ENCODE data around the gene TMEM187. TPM values are rescaled to one million over a fixed set of nuclear protein-coding genes. Genes with fewer than 3 reads are reported as not detected.
"Not testable (repeated sequence)": the region's sequence is repeated elsewhere in the genome, so short reads cannot be mapped to it uniquely, and the experiment has no call there.

TMEM187 gene
- total and polyA plus RNA-seq, 2 donors from 2014 or later: 9.6 to 12.4 TPM

DNA sequence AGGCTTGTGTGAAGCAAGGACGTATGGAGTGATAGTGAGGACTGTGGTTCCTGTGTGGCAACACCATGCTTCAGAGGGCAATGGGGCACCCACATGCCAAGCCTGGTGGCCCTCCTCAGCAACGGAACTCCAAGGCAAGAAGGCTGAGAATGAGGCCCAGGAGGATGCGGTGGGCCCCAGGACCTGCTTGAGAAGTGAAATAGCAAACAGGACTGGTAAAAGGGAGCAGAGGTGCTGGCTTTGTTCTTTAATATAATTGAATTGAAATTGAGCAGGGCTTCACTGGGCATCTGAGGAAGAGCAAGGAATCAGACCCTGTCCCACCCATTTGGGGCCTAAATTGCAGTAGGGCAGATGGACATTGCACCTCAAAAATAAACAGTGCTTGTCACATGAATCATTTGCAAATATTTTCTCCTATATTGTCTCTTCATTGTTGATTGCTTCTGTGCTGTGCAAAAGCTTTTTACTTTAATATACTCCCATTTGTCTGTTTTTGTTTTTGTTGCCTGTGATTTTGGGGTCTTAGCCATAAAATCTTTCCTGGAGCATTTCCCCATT is 2.3 kb downstream of the TMEM187 start:
- Histone ChIP-seq H3K27me3 (ENCODE audit: control insufficient read depth, insufficient read depth, low read length) (no peaks in the 10 kb centered on the region), H3K4me3 (ENCODE audit: low read length in 3 of 3) (no peak overlapping the region), H3K9ac (ENCODE audit: low read length in 3 of 3) (no peak overlapping the region), H3K4me1 (ENCODE audit: control insufficient read depth in 2 of 3, insufficient read depth in 2 of 3, low read depth in 1 of 3, low read length in 3 of 3) (peaks cover 0 to 15% (median 5%) of the 10 kb centered on the region in 3 donors), H3K9me3 (ENCODE audit: control insufficient read depth in 2 of 3, insufficient read depth in 1 of 3, low read length in 3 of 3) (no peaks in the 10 kb centered on the region), H3K27ac (ENCODE audit: low read depth in 2 of 2, low read length in 2 of 2) (no peak overlapping the region), H3K36me3 (ENCODE audit: control insufficient read depth in 2 of 3, insufficient read depth in 3 of 3, low read length in 3 of 3) (no peaks in the 10 kb centered on the region)
- intact Hi-C loops (cut with DNase I): no loop called here
- FAIRE-seq (no peak), DNase-seq (no peak)
- TF ChIP-seq, protein P1, sequence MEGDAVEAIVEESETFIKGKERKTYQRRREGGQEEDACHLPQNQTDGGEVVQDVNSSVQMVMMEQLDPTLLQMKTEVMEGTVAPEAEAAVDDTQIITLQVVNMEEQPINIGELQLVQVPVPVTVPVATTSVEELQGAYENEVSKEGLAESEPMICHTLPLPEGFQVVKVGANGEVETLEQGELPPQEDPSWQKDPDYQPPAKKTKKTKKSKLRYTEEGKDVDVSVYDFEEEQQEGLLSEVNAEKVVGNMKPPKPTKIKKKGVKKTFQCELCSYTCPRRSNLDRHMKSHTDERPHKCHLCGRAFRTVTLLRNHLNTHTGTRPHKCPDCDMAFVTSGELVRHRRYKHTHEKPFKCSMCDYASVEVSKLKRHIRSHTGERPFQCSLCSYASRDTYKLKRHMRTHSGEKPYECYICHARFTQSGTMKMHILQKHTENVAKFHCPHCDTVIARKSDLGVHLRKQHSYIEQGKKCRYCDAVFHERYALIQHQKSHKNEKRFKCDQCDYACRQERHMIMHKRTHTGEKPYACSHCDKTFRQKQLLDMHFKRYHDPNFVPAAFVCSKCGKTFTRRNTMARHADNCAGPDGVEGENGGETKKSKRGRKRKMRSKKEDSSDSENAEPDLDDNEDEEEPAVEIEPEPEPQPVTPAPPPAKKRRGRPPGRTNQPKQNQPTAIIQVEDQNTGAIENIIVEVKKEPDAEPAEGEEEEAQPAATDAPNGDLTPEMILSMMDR (IDR thresholded peaks at IDR 0.05; ENCODE audit: borderline replicate concordance, extremely low read depth, insufficient read depth): no peak

DNA sequence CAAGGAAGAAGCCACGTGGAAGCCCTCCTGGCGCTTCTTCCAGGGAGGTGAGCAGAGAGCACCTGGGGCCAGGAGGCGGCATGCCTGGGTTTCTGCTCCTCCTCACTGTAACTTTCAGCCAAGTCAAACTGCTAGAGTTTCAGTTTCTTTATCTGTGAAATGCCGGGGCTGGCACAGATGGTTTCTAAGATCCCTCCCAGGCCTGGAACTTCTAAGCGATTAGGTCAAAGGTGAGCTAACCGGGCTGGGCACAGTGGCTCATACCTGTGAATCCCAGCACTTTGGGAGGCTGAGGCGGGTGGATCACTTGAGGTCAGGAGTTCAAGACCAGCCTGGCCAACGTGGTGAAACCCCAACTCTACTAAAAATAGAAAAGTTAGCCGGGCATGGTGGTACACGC is 7.8 kb downstream of the TMEM187 start:
- not testable (repeated sequence) for H3K27me3 ChIP-seq (ENCODE audit: control insufficient read depth, insufficient read depth, low read length)

GRCh38 chrX:153981231-153981630 is 8.7 kb downstream of the TMEM187 start:
- H3K9me3 ChIP-seq (ENCODE audit: control insufficient read depth in 2 of 3, insufficient read depth in 1 of 3, low read length in 3 of 3): no peaks in the 10 kb centered on the region
- FAIRE-seq: no peak
- intact Hi-C loops (cut with DNase I): no loop called here
- no peaks in the 10 kb centered on the region for H3K27me3 ChIP-seq (ENCODE audit: control insufficient read depth, insufficient read depth, low read length)
- H3K27ac ChIP-seq (ENCODE audit: low read depth in 2 of 2, low read length in 2 of 2): peak overlapping the region in 1 of 2 donors; percentile 41
- no peak overlapping the region for H3K4me3 ChIP-seq (ENCODE audit: low read length in 3 of 3)
- TF ChIP-seq, protein P1 (IDR thresholded peaks at IDR 0.05; ENCODE audit: borderline replicate concordance, extremely low read depth, insufficient read depth): no peak
- H3K9ac ChIP-seq (ENCODE audit: low read length in 3 of 3): no peak overlapping the region
- no peak for DNase-seq
- peaks cover 0 to 3% (median 0%) of the 10 kb centered on the region in 3 donors for H3K4me1 ChIP-seq (ENCODE audit: control insufficient read depth in 2 of 3, insufficient read depth in 2 of 3, low read depth in 1 of 3, low read length in 3 of 3)
- no peaks in the 10 kb centered on the region for H3K36me3 ChIP-seq (ENCODE audit: control insufficient read depth in 2 of 3, insufficient read depth in 3 of 3, low read length in 3 of 3)

More for the DNA sequence above, 7.8 kb downstream of the TMEM187 start:
- H3K4me3 ChIP-seq (ENCODE audit: low read length in 3 of 3); intact Hi-C loops (cut with DNase I); H3K4me1 ChIP-seq (ENCODE audit: control insufficient read depth in 2 of 3, insufficient read depth in 2 of 3, low read depth in 1 of 3, low read length in 3 of 3); H3K9me3 ChIP-seq (ENCODE audit: control insufficient read depth in 2 of 3, insufficient read depth in 1 of 3, low read length in 3 of 3); H3K27ac ChIP-seq (ENCODE audit: low read depth in 2 of 2, low read length in 2 of 2); H3K36me3 ChIP-seq (ENCODE audit: control insufficient read depth in 2 of 3, insufficient read depth in 3 of 3, low read length in 3 of 3); FAIRE-seq; DNase-seq; H3K9ac ChIP-seq (ENCODE audit: low read length in 3 of 3): not testable (repeated sequence)

GRCh38 chrX:153981771-153982533 is 9.4 kb downstream of the TMEM187 start:
- no peak overlapping the region for H3K4me3 ChIP-seq (ENCODE audit: low read length in 3 of 3)
- TF ChIP-seq, protein P1 (IDR thresholded peaks at IDR 0.05; ENCODE audit: borderline replicate concordance, extremely low read depth, insufficient read depth): no peak
- intact Hi-C loops (cut with DNase I): no loop called here
- no peaks in the 10 kb centered on the region for H3K9me3 ChIP-seq (ENCODE audit: control insufficient read depth in 2 of 3, insufficient read depth in 1 of 3, low read length in 3 of 3)
- H3K27me3 ChIP-seq (ENCODE audit: control insufficient read depth, insufficient read depth, low read length): no peaks in the 10 kb centered on the region
- peaks cover 0 to 3% (median 0%) of the 10 kb centered on the region in 3 donors for H3K4me1 ChIP-seq (ENCODE audit: control insufficient read depth in 2 of 3, insufficient read depth in 2 of 3, low read depth in 1 of 3, low read length in 3 of 3)
- no peak overlapping the region for H3K9ac ChIP-seq (ENCODE audit: low read length in 3 of 3)
- FAIRE-seq: no peak
- no peaks in the 10 kb centered on the region for H3K36me3 ChIP-seq (ENCODE audit: control insufficient read depth in 2 of 3, insufficient read depth in 3 of 3, low read length in 3 of 3)
- peak overlapping the region in 1 of 2 donors; percentile 41 for H3K27ac ChIP-seq (ENCODE audit: low read depth in 2 of 2, low read length in 2 of 2)
- DNase-seq: no peak

Data from kidney (tissue), 14 donors.